ENCODE measurements around the gene SLC25A26.

SLC25A26 gene

DNA sequence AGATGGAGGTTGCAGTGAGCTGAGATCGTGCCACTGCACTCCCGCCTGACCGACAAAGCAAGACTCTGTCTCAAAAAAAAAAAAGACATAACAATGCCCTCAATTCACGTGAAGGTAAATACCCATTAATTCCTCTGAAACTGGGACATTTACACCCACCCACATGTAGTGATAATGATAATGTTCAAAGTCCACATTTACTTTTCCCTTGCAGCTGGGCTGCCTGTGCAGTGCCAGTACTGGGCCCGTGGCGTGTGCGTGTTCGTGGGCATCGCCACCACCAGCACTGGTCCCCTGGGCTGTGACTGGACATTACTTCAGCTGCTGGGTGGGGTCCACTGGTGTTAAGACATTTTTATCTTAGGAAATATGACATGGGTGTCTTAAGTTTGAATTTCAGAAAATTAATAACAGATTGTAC, 123.6 kb downstream of the SLC25A26 start:
- Histone ChIP-seq H3K79me2 (ENCODE audit: control insufficient read depth, insufficient read depth, low read length, unreplicated experiment) (no peaks in the 10 kb centered on the region), H3K4me3 (ENCODE audit: low read depth, low read length) (no peak overlapping the region), H2AFZ (ENCODE audit: low read length, unreplicated experiment) (no peak overlapping the region), H3K36me3 (ENCODE audit: insufficient read depth, low read length) (no peaks in the 10 kb centered on the region), H3K4me1 (ENCODE audit: control insufficient read depth, insufficient read depth, low read length, unreplicated experiment) (no peaks in the 10 kb centered on the region), H3K27me3 (ENCODE audit: insufficient read depth, low read length) (no peaks in the 10 kb centered on the region), H3K27ac (ENCODE audit: low read depth, low read length) (no peak overlapping the region)

DNA sequence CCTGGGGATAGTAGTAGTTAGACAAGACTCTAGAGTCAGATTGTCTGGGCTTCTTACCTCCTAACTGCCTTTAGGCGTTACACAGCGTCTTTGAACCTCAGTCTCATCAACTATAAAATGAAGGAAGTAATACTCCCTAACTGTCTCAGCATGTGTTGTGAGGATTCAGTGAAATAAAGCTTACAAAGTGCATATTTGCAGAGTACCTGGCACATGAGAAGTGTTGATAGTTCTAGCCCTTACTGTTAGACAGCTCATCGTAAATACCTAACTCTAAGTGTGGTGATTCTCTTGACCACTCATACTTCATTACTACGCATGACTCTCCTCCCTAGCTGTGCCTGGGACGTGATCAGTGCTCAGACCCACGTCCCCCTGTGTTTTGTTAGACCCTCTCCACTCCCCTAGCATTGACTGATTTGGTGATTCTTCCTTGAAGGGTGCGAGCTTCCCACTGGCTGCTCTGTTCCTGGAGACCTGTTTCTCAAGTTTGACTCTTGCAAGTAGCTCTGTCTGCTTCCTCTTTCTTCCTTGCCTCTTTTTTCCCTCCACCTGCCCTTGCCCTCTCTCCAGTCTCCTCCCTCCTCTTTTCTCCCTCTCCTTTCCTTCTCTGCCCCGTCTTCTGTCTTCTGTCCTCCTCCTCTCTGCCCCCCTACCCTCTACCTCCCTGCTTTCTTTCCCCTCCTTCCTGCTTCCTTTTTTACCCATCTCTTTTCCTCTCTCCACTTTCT, 124.2 kb downstream of the SLC25A26 start:
- Histone ChIP-seq H3K4me1 (ENCODE audit: control insufficient read depth, insufficient read depth, low read length, unreplicated experiment) (no peaks in the 10 kb centered on the region), H3K79me2 (ENCODE audit: control insufficient read depth, insufficient read depth, low read length, unreplicated experiment) (no peaks in the 10 kb centered on the region), H3K27ac (ENCODE audit: low read depth, low read length) (no peak overlapping the region), H2AFZ (ENCODE audit: low read length, unreplicated experiment) (no peak overlapping the region), H3K36me3 (ENCODE audit: insufficient read depth, low read length) (no peaks in the 10 kb centered on the region), H3K4me3 (ENCODE audit: low read depth, low read length) (no peak overlapping the region), H3K27me3 (ENCODE audit: insufficient read depth, low read length) (no peaks in the 10 kb centered on the region)

DNA sequence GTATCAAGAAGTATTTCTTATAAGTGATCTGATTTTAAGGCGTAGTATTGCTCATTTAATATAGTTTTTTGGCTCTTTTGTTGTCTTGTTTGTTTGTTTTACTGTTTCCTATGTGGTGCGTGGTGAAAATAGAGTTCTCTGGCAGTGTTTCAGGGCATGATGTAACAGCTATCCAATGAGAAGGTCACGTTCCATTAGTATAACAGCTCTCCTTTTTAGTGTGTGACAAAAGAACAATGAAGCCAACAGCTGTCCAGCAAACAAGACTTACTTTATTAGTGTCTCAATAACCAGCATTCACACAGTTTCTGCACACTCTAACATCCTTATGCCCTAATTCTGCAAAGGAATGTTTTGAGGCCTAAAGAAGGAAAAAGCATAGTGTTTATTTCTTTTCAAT, 127.9 kb downstream of the SLC25A26 start:
- no peaks in the 10 kb centered on the region for H3K4me1 ChIP-seq (ENCODE audit: control insufficient read depth, insufficient read depth, low read length, unreplicated experiment)
- H2AFZ ChIP-seq (ENCODE audit: low read length, unreplicated experiment): no peak overlapping the region
- H3K79me2 ChIP-seq (ENCODE audit: control insufficient read depth, insufficient read depth, low read length, unreplicated experiment): no peaks in the 10 kb centered on the region
- no peaks in the 10 kb centered on the region for H3K36me3 ChIP-seq (ENCODE audit: insufficient read depth, low read length)
- no peak overlapping the region for H3K4me3 ChIP-seq (ENCODE audit: low read depth, low read length)
- H3K27me3 ChIP-seq (ENCODE audit: insufficient read depth, low read length): no peaks in the 10 kb centered on the region
- no peak overlapping the region for H3K27ac ChIP-seq (ENCODE audit: low read depth, low read length)

DNA sequence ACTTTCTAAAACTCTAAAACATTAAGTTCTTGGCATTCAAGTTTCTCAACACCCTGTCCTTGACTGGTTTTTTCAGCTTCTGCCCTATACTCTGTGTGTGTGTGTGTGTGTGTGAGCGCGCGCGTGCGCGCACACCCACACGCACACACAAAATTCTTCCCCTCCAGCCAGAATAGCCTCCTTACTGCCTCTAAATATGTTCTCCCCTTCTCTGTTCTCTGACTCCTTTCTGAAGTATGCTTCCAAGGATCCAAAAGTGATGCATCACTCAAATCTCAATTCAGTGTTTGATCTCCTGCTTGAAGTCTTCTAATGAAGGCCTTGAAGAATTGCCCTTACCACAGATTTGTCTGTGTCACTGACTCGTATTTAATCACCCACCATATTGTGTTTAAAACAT, 129.8 kb downstream of the SLC25A26 start:
- Histone ChIP-seq H3K27ac (ENCODE audit: low read depth, low read length) (no peak overlapping the region), H3K79me2 (ENCODE audit: control insufficient read depth, insufficient read depth, low read length, unreplicated experiment) (no peaks in the 10 kb centered on the region), H2AFZ (ENCODE audit: low read length, unreplicated experiment) (no peak overlapping the region), H3K4me1 (ENCODE audit: control insufficient read depth, insufficient read depth, low read length, unreplicated experiment) (no peaks in the 10 kb centered on the region), H3K27me3 (ENCODE audit: insufficient read depth, low read length) (no peaks in the 10 kb centered on the region), H3K4me3 (ENCODE audit: low read depth, low read length) (no peak overlapping the region), H3K36me3 (ENCODE audit: insufficient read depth, low read length) (no peaks in the 10 kb centered on the region)

DNA sequence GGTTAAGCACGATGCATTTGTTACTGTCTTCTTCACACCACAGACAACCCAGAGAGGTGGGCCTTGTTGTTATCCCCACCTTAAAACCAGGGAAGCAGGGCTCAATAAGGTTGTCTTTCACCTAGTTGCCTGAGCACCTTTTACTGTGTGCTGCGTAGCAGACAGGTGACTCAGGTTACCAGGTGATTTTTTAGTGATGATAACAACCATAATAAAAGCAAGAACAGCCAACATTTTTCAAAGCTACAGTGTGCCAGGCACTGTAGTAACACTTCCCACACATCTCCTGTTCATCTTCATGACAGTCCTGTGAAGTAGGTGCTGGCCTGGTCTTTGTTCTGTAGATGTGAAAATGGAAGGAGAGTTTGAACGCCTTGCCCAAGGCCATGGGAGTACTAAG, 132.2 kb downstream of the SLC25A26 start:
- Histone ChIP-seq H2AFZ (ENCODE audit: low read length, unreplicated experiment) (no peak overlapping the region), H3K79me2 (ENCODE audit: control insufficient read depth, insufficient read depth, low read length, unreplicated experiment) (no peaks in the 10 kb centered on the region), H3K27me3 (ENCODE audit: insufficient read depth, low read length) (no peaks in the 10 kb centered on the region), H3K4me3 (ENCODE audit: low read depth, low read length) (no peak overlapping the region), H3K36me3 (ENCODE audit: insufficient read depth, low read length) (no peaks in the 10 kb centered on the region), H3K27ac (ENCODE audit: low read depth, low read length) (no peak overlapping the region), H3K4me1 (ENCODE audit: control insufficient read depth, insufficient read depth, low read length, unreplicated experiment) (no peaks in the 10 kb centered on the region)

DNA sequence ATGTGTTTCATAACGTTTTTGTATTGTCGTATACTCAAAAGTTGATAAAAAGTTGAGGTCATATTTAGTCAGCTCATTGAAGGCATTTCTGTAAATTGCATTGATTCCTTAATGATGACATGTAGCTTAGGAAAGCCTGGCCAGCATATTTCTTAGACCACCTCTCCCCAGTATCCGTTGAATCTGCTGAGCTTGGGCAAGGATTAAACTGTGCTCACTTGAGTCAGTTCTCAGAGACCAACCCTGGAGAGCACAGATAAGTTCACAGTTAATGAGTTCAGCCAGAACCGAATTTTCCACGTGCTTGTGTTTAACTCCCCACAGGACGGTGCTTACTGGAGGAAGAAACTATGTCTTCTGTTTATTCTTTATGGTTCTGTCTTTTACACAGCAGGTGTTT, 132.7 kb downstream of the SLC25A26 start:
- no peaks in the 10 kb centered on the region for H3K79me2 ChIP-seq (ENCODE audit: control insufficient read depth, insufficient read depth, low read length, unreplicated experiment)
- no peak overlapping the region for H3K4me3 ChIP-seq (ENCODE audit: low read depth, low read length)
- no peaks in the 10 kb centered on the region for H3K4me1 ChIP-seq (ENCODE audit: control insufficient read depth, insufficient read depth, low read length, unreplicated experiment)
- no peak overlapping the region for H3K27ac ChIP-seq (ENCODE audit: low read depth, low read length)
- H3K36me3 ChIP-seq (ENCODE audit: insufficient read depth, low read length): no peaks in the 10 kb centered on the region
- no peak overlapping the region for H2AFZ ChIP-seq (ENCODE audit: low read length, unreplicated experiment)
- H3K27me3 ChIP-seq (ENCODE audit: insufficient read depth, low read length): no peaks in the 10 kb centered on the region

DNA sequence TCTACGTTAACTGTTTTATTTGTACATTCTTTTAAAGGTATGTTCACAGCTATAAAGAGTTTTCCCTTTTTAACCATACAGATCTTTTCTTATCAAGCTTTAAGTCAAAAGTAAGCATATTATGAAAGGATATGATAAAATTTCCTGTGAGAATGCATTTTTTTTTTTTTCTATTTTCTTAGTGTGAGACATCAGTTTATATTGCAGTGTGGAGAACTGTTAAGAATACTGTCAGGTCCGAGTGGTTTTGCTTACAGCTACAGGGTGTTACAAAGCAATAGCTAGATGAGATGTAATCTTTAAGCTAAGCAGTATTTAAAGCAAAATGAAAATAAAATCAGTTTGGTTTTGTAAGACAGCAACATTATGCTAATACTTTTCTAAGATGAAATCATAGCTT, 133.2 kb downstream of the SLC25A26 start:
- H3K4me3 ChIP-seq (ENCODE audit: low read depth, low read length): no peak overlapping the region
- H2AFZ ChIP-seq (ENCODE audit: low read length, unreplicated experiment): no peak overlapping the region
- H3K4me1 ChIP-seq (ENCODE audit: control insufficient read depth, insufficient read depth, low read length, unreplicated experiment): no peaks in the 10 kb centered on the region
- no peak overlapping the region for H3K27ac ChIP-seq (ENCODE audit: low read depth, low read length)
- H3K79me2 ChIP-seq (ENCODE audit: control insufficient read depth, insufficient read depth, low read length, unreplicated experiment): no peaks in the 10 kb centered on the region
- H3K36me3 ChIP-seq (ENCODE audit: insufficient read depth, low read length): no peaks in the 10 kb centered on the region
- no peaks in the 10 kb centered on the region for H3K27me3 ChIP-seq (ENCODE audit: insufficient read depth, low read length)

DNA sequence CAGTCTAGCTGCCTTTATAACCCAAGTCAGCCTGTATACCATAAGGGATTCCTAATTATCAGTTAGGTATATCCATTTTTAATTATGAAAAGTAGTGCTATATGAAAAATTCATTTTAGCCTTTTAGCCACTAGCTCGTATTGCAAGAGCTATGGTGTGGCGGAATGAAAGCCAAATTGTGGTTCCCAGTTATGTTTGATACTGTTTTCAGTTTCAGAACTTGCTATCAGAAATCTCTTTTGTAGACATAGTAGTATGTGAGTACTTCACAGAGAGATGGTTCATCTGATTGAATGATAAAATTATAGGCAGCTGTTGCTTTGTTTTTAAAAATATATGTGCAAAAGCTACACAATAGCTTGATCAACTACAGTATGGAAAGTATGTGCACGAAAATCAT, 134.6 kb downstream of the SLC25A26 start:
- H3K36me3 ChIP-seq (ENCODE audit: insufficient read depth, low read length): no peaks in the 10 kb centered on the region
- H3K27ac ChIP-seq (ENCODE audit: low read depth, low read length): no peak overlapping the region

DNA sequence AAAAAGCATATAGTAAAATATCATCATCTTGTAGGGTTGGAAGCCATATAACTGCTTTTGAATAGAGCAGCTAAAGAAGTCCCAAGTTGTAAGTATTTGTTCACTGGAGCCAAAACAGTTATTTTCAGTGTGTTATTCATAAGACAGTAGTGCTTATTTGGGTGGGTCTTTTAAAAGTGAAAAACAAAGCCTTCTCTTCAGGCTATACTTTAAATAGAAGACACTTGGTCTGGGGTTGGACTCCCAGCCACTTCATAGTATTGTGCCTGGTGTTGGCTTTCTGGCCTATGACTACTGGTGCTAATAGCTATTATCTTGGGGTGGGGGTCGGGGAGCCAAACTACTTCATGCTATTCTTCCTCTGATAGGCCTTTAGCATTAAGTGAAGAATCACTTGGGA, 135.2 kb downstream of the SLC25A26 start:
- Histone ChIP-seq H3K4me1 (ENCODE audit: control insufficient read depth, insufficient read depth, low read length, unreplicated experiment) (no peaks in the 10 kb centered on the region), H3K36me3 (ENCODE audit: insufficient read depth, low read length) (no peaks in the 10 kb centered on the region), H3K27me3 (ENCODE audit: insufficient read depth, low read length) (no peaks in the 10 kb centered on the region)

More for the DNA sequence above, 134.6 kb downstream of the SLC25A26 start:
- no peaks in the 10 kb centered on the region for H3K4me1 ChIP-seq (ENCODE audit: control insufficient read depth, insufficient read depth, low read length, unreplicated experiment)
- H3K27me3 ChIP-seq (ENCODE audit: insufficient read depth, low read length): no peaks in the 10 kb centered on the region
- H3K79me2 ChIP-seq (ENCODE audit: control insufficient read depth, insufficient read depth, low read length, unreplicated experiment): no peaks in the 10 kb centered on the region
- no peak overlapping the region for H2AFZ ChIP-seq (ENCODE audit: low read length, unreplicated experiment)
- no peak overlapping the region for H3K4me3 ChIP-seq (ENCODE audit: low read depth, low read length)

DNA sequence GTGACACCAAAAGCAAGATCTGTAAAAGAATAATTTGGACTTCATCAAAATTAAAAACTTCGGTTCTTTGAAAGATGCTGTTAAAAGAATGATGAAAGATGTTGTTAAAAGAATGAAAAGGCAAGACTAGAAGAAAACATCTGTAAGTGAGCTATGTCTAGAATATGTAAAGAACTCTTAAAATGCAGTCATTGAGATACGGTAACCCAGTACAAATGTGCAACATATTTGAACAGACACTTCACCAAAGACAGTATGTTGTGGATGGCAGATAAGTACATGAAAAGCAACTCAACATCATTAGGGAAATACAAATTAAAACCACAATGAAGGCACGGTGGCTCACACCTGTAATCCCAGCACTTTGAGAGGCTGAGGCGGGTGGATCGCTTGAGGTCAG, 140.6 kb downstream of the SLC25A26 start:
- H3K27ac ChIP-seq (ENCODE audit: low read depth, low read length): no peak overlapping the region
- H3K27me3 ChIP-seq (ENCODE audit: insufficient read depth, low read length): no peaks in the 10 kb centered on the region
- peaks cover 5% of the 10 kb centered on the region for H3K4me1 ChIP-seq (ENCODE audit: control insufficient read depth, insufficient read depth, low read length, unreplicated experiment)
- no peak overlapping the region for H3K4me3 ChIP-seq (ENCODE audit: low read depth, low read length)
- H2AFZ ChIP-seq (ENCODE audit: low read length, unreplicated experiment): no peak overlapping the region
- no peaks in the 10 kb centered on the region for H3K36me3 ChIP-seq (ENCODE audit: insufficient read depth, low read length)
- no peaks in the 10 kb centered on the region for H3K79me2 ChIP-seq (ENCODE audit: control insufficient read depth, insufficient read depth, low read length, unreplicated experiment)

More for the DNA sequence above, 135.2 kb downstream of the SLC25A26 start:
- H2AFZ ChIP-seq (ENCODE audit: low read length, unreplicated experiment): no peak overlapping the region
- H3K79me2 ChIP-seq (ENCODE audit: control insufficient read depth, insufficient read depth, low read length, unreplicated experiment): no peaks in the 10 kb centered on the region
- H3K27ac ChIP-seq (ENCODE audit: low read depth, low read length): no peak overlapping the region
- no peak overlapping the region for H3K4me3 ChIP-seq (ENCODE audit: low read depth, low read length)

DNA sequence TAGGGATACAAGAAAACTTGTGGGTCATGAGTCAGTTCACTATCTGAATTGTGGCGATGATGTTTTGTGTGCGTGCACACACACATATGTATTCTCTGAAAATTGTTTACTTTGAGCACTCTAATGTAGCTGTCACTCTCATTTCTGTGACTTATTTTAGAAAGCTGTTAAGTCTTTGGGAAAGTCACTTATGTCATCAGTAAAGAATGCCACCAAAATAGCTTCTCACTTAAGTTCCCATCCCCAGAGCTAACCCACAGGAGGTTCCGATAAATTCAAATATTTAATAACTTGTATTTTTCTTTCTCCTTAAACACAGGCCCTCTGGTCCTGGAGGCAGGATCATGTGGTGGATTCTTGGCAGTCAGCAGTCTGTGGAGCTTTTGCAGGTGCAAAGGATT, 141.7 kb downstream of the SLC25A26 start:
- H3K79me2 ChIP-seq (ENCODE audit: control insufficient read depth, insufficient read depth, low read length, unreplicated experiment): no peaks in the 10 kb centered on the region
- no peak overlapping the region for H2AFZ ChIP-seq (ENCODE audit: low read length, unreplicated experiment)
- H3K36me3 ChIP-seq (ENCODE audit: insufficient read depth, low read length): no peaks in the 10 kb centered on the region
- no peak overlapping the region for H3K4me3 ChIP-seq (ENCODE audit: low read depth, low read length)
- H3K27me3 ChIP-seq (ENCODE audit: insufficient read depth, low read length): no peaks in the 10 kb centered on the region
- peaks cover 5% of the 10 kb centered on the region for H3K4me1 ChIP-seq (ENCODE audit: control insufficient read depth, insufficient read depth, low read length, unreplicated experiment)
- no peak overlapping the region for H3K27ac ChIP-seq (ENCODE audit: low read depth, low read length)
